ENCODE measurements around the gene ARL2.
A peak's percentile ranks its signal among the peaks of the same experiment; 100 is the strongest.
"Not testable (repeated sequence)": the region's sequence is repeated elsewhere in the genome, so short reads cannot be mapped to it uniquely, and the experiment has no call there.

Gene ARL2

GRCh38 chr11:64976651-64977050 is 37.3 kb upstream of the ARL2 start:
- no peaks in the 10 kb centered on the region for H3K36me3 ChIP-seq (ENCODE audit: insufficient read depth, low read length)

GRCh38 chr11:64983339-64983738 is 30.6 kb upstream of the ARL2 start:
- not testable (repeated sequence) for H3K4me3 ChIP-seq (ENCODE audit: low read depth, low read length, poor library complexity, severe bottlenecking); H3K79me2 ChIP-seq (ENCODE audit: insufficient read depth, low read length); H4K20me1 ChIP-seq (ENCODE audit: insufficient read depth, low read length); H3K27ac ChIP-seq (ENCODE audit: low read depth, low read length, poor library complexity, severe bottlenecking); H3F3A ChIP-seq (ENCODE audit: insufficient read depth, low read length); H3K9ac ChIP-seq (ENCODE audit: low read length); H3K9me2 ChIP-seq (ENCODE audit: low read depth, low read length); H3K4me2 ChIP-seq (ENCODE audit: low read length); H3K36me3 ChIP-seq (ENCODE audit: insufficient read depth, low read length); H2AFZ ChIP-seq (ENCODE audit: low read length); H3K9me3 ChIP-seq (ENCODE audit: low read length); H3K27me3 ChIP-seq (ENCODE audit: insufficient read depth, low read length)
- peaks cover 11% of the 10 kb centered on the region for H3K4me1 ChIP-seq (ENCODE audit: insufficient read depth, low read length, severe bottlenecking)

More at GRCh38 chr11:64976651-64977050, 37.3 kb upstream of the ARL2 start:
- peaks cover 28% of the 10 kb centered on the region for H3K4me1 ChIP-seq (ENCODE audit: insufficient read depth, low read length, severe bottlenecking)
- no peaks in the 10 kb centered on the region for H3K79me2 ChIP-seq (ENCODE audit: insufficient read depth, low read length)
- TF ChIP-seq EZH2 (IDR thresholded peaks at IDR 0.05; ENCODE audit: borderline replicate concordance, low read length) = no peak
- TF ChIP-seq, protein P1, sequence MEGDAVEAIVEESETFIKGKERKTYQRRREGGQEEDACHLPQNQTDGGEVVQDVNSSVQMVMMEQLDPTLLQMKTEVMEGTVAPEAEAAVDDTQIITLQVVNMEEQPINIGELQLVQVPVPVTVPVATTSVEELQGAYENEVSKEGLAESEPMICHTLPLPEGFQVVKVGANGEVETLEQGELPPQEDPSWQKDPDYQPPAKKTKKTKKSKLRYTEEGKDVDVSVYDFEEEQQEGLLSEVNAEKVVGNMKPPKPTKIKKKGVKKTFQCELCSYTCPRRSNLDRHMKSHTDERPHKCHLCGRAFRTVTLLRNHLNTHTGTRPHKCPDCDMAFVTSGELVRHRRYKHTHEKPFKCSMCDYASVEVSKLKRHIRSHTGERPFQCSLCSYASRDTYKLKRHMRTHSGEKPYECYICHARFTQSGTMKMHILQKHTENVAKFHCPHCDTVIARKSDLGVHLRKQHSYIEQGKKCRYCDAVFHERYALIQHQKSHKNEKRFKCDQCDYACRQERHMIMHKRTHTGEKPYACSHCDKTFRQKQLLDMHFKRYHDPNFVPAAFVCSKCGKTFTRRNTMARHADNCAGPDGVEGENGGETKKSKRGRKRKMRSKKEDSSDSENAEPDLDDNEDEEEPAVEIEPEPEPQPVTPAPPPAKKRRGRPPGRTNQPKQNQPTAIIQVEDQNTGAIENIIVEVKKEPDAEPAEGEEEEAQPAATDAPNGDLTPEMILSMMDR (IDR thresholded peaks at IDR 0.05; ENCODE audit: low read length) = no peak
- H3F3A ChIP-seq (ENCODE audit: insufficient read depth, low read length) = no peaks in the 10 kb centered on the region
- no peak overlapping the region for H2AFZ ChIP-seq (ENCODE audit: low read length)
- no peaks in the 10 kb centered on the region for H3K9me3 ChIP-seq (ENCODE audit: low read length)
- H3K9me2 ChIP-seq (ENCODE audit: low read depth, low read length) = no peaks in the 10 kb centered on the region
- H3K27ac ChIP-seq (ENCODE audit: low read depth, low read length, poor library complexity, severe bottlenecking) = no peak overlapping the region
- H3K4me3 ChIP-seq (ENCODE audit: low read depth, low read length, poor library complexity, severe bottlenecking) = no peak overlapping the region
- no peak overlapping the region for H3K4me2 ChIP-seq (ENCODE audit: low read length)
- no peaks in the 10 kb centered on the region for H4K20me1 ChIP-seq (ENCODE audit: insufficient read depth, low read length)
- H3K9ac ChIP-seq (ENCODE audit: low read length) = no peak overlapping the region
- H3K27me3 ChIP-seq (ENCODE audit: insufficient read depth, low read length) = no peaks in the 10 kb centered on the region; the same call in 1 of the 2 replicates

- H3K27ac ChIP-seq (ENCODE audit: low read depth, low read length, poor library complexity, severe bottlenecking) = no peak overlapping the region
- no peaks in the 10 kb centered on the region for H4K20me1 ChIP-seq (ENCODE audit: insufficient read depth, low read length)
- peaks cover 33% of the 10 kb centered on the region for H3K4me1 ChIP-seq (ENCODE audit: insufficient read depth, low read length, severe bottlenecking)
- no peak overlapping the region for H3K4me2 ChIP-seq (ENCODE audit: low read length)
- no peak overlapping the region for H2AFZ ChIP-seq (ENCODE audit: low read length)
- no peaks in the 10 kb centered on the region for H3K9me3 ChIP-seq (ENCODE audit: low read length)
- no peaks in the 10 kb centered on the region for H3K9me2 ChIP-seq (ENCODE audit: low read depth, low read length)
- H3K27me3 ChIP-seq (ENCODE audit: insufficient read depth, low read length) = no peaks in the 10 kb centered on the region
- H3K79me2 ChIP-seq (ENCODE audit: insufficient read depth, low read length) = no peaks in the 10 kb centered on the region
- no peaks in the 10 kb centered on the region for H3F3A ChIP-seq (ENCODE audit: insufficient read depth, low read length)
- no peaks in the 10 kb centered on the region for H3K36me3 ChIP-seq (ENCODE audit: insufficient read depth, low read length)
- no peak overlapping the region for H3K9ac ChIP-seq (ENCODE audit: low read length)
- H3K4me3 ChIP-seq (ENCODE audit: low read depth, low read length, poor library complexity, severe bottlenecking) = no peak overlapping the region
- no peak for TF ChIP-seq EZH2 (IDR thresholded peaks at IDR 0.05; ENCODE audit: borderline replicate concordance, low read length)
- TF ChIP-seq, protein P1 (IDR thresholded peaks at IDR 0.05; ENCODE audit: low read length) = no peak
Observed at GRCh38 chr11:64987998-64988854, 25.7 kb upstream of the ARL2 start.

- Histone ChIP-seq H2AFZ (ENCODE audit: low read length) (no peak overlapping the region), H3K9me2 (ENCODE audit: low read depth, low read length) (no peaks in the 10 kb centered on the region), H3K4me3 (ENCODE audit: low read depth, low read length, poor library complexity, severe bottlenecking) (no peak overlapping the region), H3K9ac (ENCODE audit: low read length) (no peak overlapping the region), H3K36me3 (ENCODE audit: insufficient read depth, low read length) (no peaks in the 10 kb centered on the region), H3K9me3 (ENCODE audit: low read length) (no peaks in the 10 kb centered on the region), H3K4me1 (ENCODE audit: insufficient read depth, low read length, severe bottlenecking) (peaks cover 33% of the 10 kb centered on the region), H3K27ac (ENCODE audit: low read depth, low read length, poor library complexity, severe bottlenecking) (peak overlapping the region; percentile 69), H3K27me3 (ENCODE audit: insufficient read depth, low read length) (no peaks in the 10 kb centered on the region), H3F3A (ENCODE audit: insufficient read depth, low read length) (no peaks in the 10 kb centered on the region), H4K20me1 (ENCODE audit: insufficient read depth, low read length) (no peaks in the 10 kb centered on the region), H3K4me2 (ENCODE audit: low read length) (no peak overlapping the region; the same call in 1 of the 2 replicates), H3K79me2 (ENCODE audit: insufficient read depth, low read length) (no peaks in the 10 kb centered on the region)
- no peak for TF ChIP-seq EZH2 (IDR thresholded peaks at IDR 0.05; ENCODE audit: borderline replicate concordance, low read length)
- TF ChIP-seq, protein P1 (IDR thresholded peaks at IDR 0.05; ENCODE audit: low read length) = no peak
Observed at GRCh38 chr11:64989416-64989815, 24.5 kb upstream of the ARL2 start.
